Tibial nerve (tissue), 4 donors: ENCODE data around the gene EXOC6B.

Experiments
- EP300 ChIP-seq, 2 donors: sonication (generic); formaldehyde crosslinking; IDR thresholded peaks; one replicate each; pipeline ENCODE4 v1.6.1; 2017; ENCODE audit warnings: antibody characterized with exemption in 2 of 2, mild to moderate bottlenecking in 1 of 2
- TF ChIP-seq, protein P1 (sequence below), 5 experiments: fragments of 200-600 bp in 3 of 5; fragments of 450-650 bp in 2 of 5; sonication (generic) in 3 of 5; IDR thresholded peaks; one replicate each; pipeline ENCODE4 v1.5.1; 2016 to 2019; ENCODE audit warnings: antibody characterized with exemption in 5 of 5, mild to moderate bottlenecking in 3 of 5, moderate library complexity in 2 of 5

DNA sequence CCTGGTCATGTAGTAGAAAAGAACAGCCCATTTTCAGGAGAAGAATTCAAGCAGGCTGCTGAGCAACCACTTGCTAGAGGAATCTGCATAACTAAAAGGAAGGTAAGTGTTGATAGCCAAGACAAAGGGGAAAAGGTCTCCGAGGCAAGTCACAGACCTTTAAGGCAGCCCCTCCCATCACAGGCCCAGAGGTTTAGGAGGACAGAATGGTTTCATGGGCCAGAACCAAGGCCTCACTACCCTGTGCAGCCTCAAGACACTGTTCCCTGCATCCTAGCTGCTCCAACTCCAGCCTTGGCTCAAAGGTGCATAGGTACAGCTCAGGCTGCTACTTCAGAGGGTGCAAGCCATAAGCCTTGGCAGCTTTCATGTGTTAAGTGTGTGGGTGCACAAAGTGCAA, 439.5 kb downstream of the EXOC6B start:
- TF ChIP-seq, protein P1, sequence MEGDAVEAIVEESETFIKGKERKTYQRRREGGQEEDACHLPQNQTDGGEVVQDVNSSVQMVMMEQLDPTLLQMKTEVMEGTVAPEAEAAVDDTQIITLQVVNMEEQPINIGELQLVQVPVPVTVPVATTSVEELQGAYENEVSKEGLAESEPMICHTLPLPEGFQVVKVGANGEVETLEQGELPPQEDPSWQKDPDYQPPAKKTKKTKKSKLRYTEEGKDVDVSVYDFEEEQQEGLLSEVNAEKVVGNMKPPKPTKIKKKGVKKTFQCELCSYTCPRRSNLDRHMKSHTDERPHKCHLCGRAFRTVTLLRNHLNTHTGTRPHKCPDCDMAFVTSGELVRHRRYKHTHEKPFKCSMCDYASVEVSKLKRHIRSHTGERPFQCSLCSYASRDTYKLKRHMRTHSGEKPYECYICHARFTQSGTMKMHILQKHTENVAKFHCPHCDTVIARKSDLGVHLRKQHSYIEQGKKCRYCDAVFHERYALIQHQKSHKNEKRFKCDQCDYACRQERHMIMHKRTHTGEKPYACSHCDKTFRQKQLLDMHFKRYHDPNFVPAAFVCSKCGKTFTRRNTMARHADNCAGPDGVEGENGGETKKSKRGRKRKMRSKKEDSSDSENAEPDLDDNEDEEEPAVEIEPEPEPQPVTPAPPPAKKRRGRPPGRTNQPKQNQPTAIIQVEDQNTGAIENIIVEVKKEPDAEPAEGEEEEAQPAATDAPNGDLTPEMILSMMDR (IDR thresholded peaks at IDR 0.05), result no peak
- no peak for TF ChIP-seq EP300 (IDR thresholded peaks at IDR 0.05)
